GM12891 (cell line): ENCODE data around the gene RUNDC1.

Experiments
- PAX5 ChIP-seq: IDR thresholded peaks from 2 replicates; pipeline ENCODE4 v1.6.1; 2011; ENCODE audit warnings: low read length, moderate library complexity, mild to moderate bottlenecking; ENCODE audit not compliant: insufficient read depth, severe bottlenecking
- POLR2A ChIP-seq: IDR thresholded peaks from 2 replicates; pipeline ENCODE4 v1.6.1; 2011; ENCODE audit warnings: low read depth, low read length, control low read depth
- POLR2AphosphoS5 ChIP-seq: IDR thresholded peaks from 2 replicates; pipeline ENCODE4 v1.6.1; 2011; ENCODE audit warnings: low read depth, low read length, control low read depth
- POU2F2 ChIP-seq: IDR thresholded peaks from 2 replicates; pipeline ENCODE4 v1.6.1; 2011; ENCODE audit warnings: low read depth, mild to moderate bottlenecking, control low read depth, low read length, moderate library complexity

- no peak for TF ChIP-seq POLR2AphosphoS5
- TF ChIP-seq PAX5 = no peak
- no peak for TF ChIP-seq POLR2A
- no peak for TF ChIP-seq POU2F2
These were observed 30.2 kb upstream of the RUNDC1 start for GRCh38 chr17:42950044-42950783.
